K562 (cell line): ENCODE measurements around the gene THOC3. TPM values are rescaled to one million over a fixed set of nuclear protein-coding genes. Genes with fewer than 3 reads are reported as not detected.

Experiments
- ATAC-seq: fragments of 200-7000 bp; cut with Tn5 transposase; 3 replicates; pipeline ENCODE4 v1.9.1; 2020; ENCODE audit warnings: moderate library complexity
- BruUV-seq: library from RNA; stranded (reverse); fragments of 400-500 nt; replicated peaks from 2 replicates; lab custom pipeline; 2021; lab: Mats Ljungman, UMichigan
- CTCF ChIA-PET: fragments of 300-600 bp; formaldehyde crosslinking; extraction: SDS; loops from one replicate; lab custom pipeline; 2021; ENCODE audit warnings: low intra/inter-chr PET ratio; lab: Yijun Ruan, JAX
- POLR2A ChIA-PET: fragments of 300-600, 350-650 bp; sonication (Branson Sonifier 250); formaldehyde crosslinking; extraction: SDS; loops from one replicate; lab custom pipeline; 2021; ENCODE audit warnings: antibody characterized with exemption, inconsistent platforms; lab: Yijun Ruan, JAX
- DNase-seq, 4 experiments: peaks; one replicate each; pipeline versions ENCODE4 v3.0.0 to v3.0.0-alpha.2; 2011 to 2018; ENCODE audit warnings: low spot score in 3 of 4, mixed read lengths in 3 of 4; ENCODE audit errors: extremely low read depth in 1 of 4
- FAIRE-seq: peaks from 2 replicates; lab custom pipeline; 2011; peaks lifted over from hg19 to GRCh38; lab: Jason Lieb, UNC
- H2AFZ ChIP-seq: 2 replicates; pipeline ENCODE4 v1.6.0; 2011; ENCODE audit warnings: low read depth, low read length, control low read depth, inconsistent platforms
- H3K27ac ChIP-seq: fragments of 200-600 bp; 3 replicates; pipeline ENCODE4 v1.8.0; 2011; ENCODE audit warnings: low read depth, mild to moderate bottlenecking, control low read depth, inconsistent platforms, low read length, moderate library complexity, mixed read lengths; ENCODE audit errors: extremely low read depth
- H3K27me3 ChIP-seq, 2 experiments: fragments of 300-600 bp in 1 of 2; 2 replicates in 1 of 2; 3 replicates in 1 of 2; pipeline versions ENCODE4 v1.6.0 to v1.8.0; 2011; ENCODE audit warnings: inconsistent platforms in 2 of 2, low read length in 2 of 2, mild to moderate bottlenecking in 1 of 2, mixed read lengths in 1 of 2, moderate library complexity in 1 of 2; ENCODE audit not compliant: control insufficient read depth in 2 of 2, insufficient read depth in 2 of 2
- H3K36me3 ChIP-seq: fragments of 300-600 bp; 3 replicates; pipeline ENCODE4 v1.8.0; 2011; ENCODE audit warnings: mild to moderate bottlenecking, low read length, inconsistent platforms; ENCODE audit not compliant: control insufficient read depth, insufficient read depth
- H3K4me1 ChIP-seq, 2 experiments: fragments of 200-600 bp in 1 of 2; replicated peaks in 1 of 2; 2 replicates in 1 of 2; 3 replicates in 1 of 2; pipeline versions ENCODE4 v1.5.1 to v1.8.0; 2011; ENCODE audit warnings: inconsistent platforms in 2 of 2, low read length in 2 of 2, mild to moderate bottlenecking in 1 of 2, mixed read lengths in 1 of 2, moderate library complexity in 1 of 2; ENCODE audit not compliant: control insufficient read depth in 2 of 2, insufficient read depth in 2 of 2
- H3K4me2 ChIP-seq: 2 replicates; pipeline ENCODE4 v1.6.1; 2011; ENCODE audit warnings: low read length, control low read depth, inconsistent platforms, mixed read lengths; ENCODE audit not compliant: insufficient read depth
- H3K4me3 ChIP-seq: fragments of 200-600 bp; sonication (generic), shearing (Covaris generic); 2 replicates; pipeline ENCODE4 v1.5.1; 2016; ENCODE audit warnings: control low read depth, inconsistent platforms
- H3K79me2 ChIP-seq: fragments of 200-600 bp; 3 replicates; pipeline ENCODE4 v1.8.0; 2011; ENCODE audit warnings: low read length, inconsistent platforms; ENCODE audit not compliant: control insufficient read depth, insufficient read depth
- H3K9ac ChIP-seq, 2 experiments: 2 replicates each; pipeline versions ENCODE4 v1.6.0 to v1.6.1; 2011; ENCODE audit warnings: low read depth in 2 of 2, low read length in 2 of 2, control low read depth in 1 of 2, inconsistent platforms in 1 of 2, mild to moderate bottlenecking in 1 of 2, mixed read lengths in 1 of 2; ENCODE audit not compliant: insufficient read depth in 1 of 2
- H3K9me1 ChIP-seq: one replicate; pipeline ENCODE4 v1.6.0; 2011; ENCODE audit warnings: inconsistent platforms, mild to moderate bottlenecking, low read length, moderate library complexity; ENCODE audit not compliant: control insufficient read depth, insufficient read depth
- H3K9me3 ChIP-seq: replicated peaks from 2 replicates; pipeline ENCODE4 v1.5.1; 2011; ENCODE audit warnings: low read depth, low read length, inconsistent platforms; ENCODE audit not compliant: control insufficient read depth, insufficient read depth
- H4K20me1 ChIP-seq: replicated peaks from 2 replicates; pipeline ENCODE4 v1.6.1; 2011; ENCODE audit warnings: low read length, inconsistent platforms, mixed read lengths; ENCODE audit not compliant: control insufficient read depth, insufficient read depth
- CBX8 ChIP-seq: fragments of 200-600 bp; sonication (generic); IDR thresholded peaks from 2 replicates; pipeline ENCODE4 v1.6.1; 2012; ENCODE audit warnings: borderline replicate concordance, mixed run types, low read depth, mild to moderate bottlenecking, moderate library complexity, mixed read lengths, low read length, control low read depth, inconsistent platforms; ENCODE audit not compliant: poor library complexity, severe bottlenecking; ENCODE audit errors: extremely low read depth
- ESRRA ChIP-seq: fragments of 450-650 bp; IDR thresholded peaks from 2 replicates; pipeline ENCODE4 v1.6.1; 2014; ENCODE audit warnings: low read depth, mild to moderate bottlenecking, moderate library complexity, borderline replicate concordance
- MBD2 ChIP-seq: sonication (generic); IDR thresholded peaks from 2 replicates; pipeline ENCODE4 v1.6.1; 2016; ENCODE audit warnings: low read depth, borderline replicate concordance
- PPARD ChIP-seq: fragments of 250-450 bp; sonication (Bioruptor Pico); IDR thresholded peaks from 2 replicates; pipeline ENCODE4 v1.8.0; 2022; ENCODE audit warnings: inconsistent platforms, mild to moderate bottlenecking, moderate library complexity
- SMARCE1 ChIP-seq: fragments of 450-650 bp; IDR thresholded peaks from 2 replicates; pipeline ENCODE4 v1.7.1; 2016; ENCODE audit warnings: mild to moderate bottlenecking
- TBP ChIP-seq: optimal IDR thresholded peaks from 2 replicates; pipeline ENCODE3; 2011; ENCODE audit warnings: low read depth, low read length, improper control_type of control experiment
- TSHZ1 ChIP-seq: fragments of 250-450 bp; sonication (Bioruptor Pico); IDR thresholded peaks from 2 replicates; pipeline ENCODE4 v1.4.0; 2020; ENCODE audit warnings: mild to moderate bottlenecking, moderate library complexity
- ZNF140 ChIP-seq: fragments of 250-450 bp; sonication (Bioruptor Pico); IDR thresholded peaks from 2 replicates; pipeline ENCODE4 v1.8.0; 2021; ENCODE audit warnings: moderate library complexity, mild to moderate bottlenecking, inconsistent platforms
- ZNF146 ChIP-seq: IDR thresholded peaks from one replicate; pipeline ENCODE4 v1.6.1; 2018; ENCODE audit warnings: missing compliant biosample characterization; ENCODE audit not compliant: unreplicated experiment
- WGBS: fragments of 100-300 bp; shearing (Covaris generic); methylation state at CpG from one replicate; pipeline ENCODE4 v1.1.6; 2016; ENCODE audit warnings: low coverage, mixed read lengths; ENCODE audit not compliant: insufficient coverage; ENCODE audit errors: missing lambda C conversion rate; 5-methylcytosine and 5-hydroxymethylcytosine counted together
- in situ Hi-C: fragments of 300-500 bp; cut with MboI; formaldehyde crosslinking; loops from 4 replicates; pipeline ENCODE4 v1.15.0; 2018; ENCODE audit warnings: inconsistent platforms, mixed read lengths
- intact Hi-C: fragments of 100-400 bp; cut with micrococcal nuclease; formaldehyde crosslinking; loops from 2 replicates; pipeline ENCODE4 v1.14.2; 2022
- polyA plus RNA-seq, 8 experiments: library from polyadenylated mRNA; depleted of rRNA in 4 of 8; stranded (reverse) in 5 of 8; unstranded in 3 of 8; fragments of >200 nt; fragmentation: Nextera tagmentation in 2 of 8; fragmentation: Illumina TruSeq in 1 of 8; extraction: Ambion mirVana in 2 of 8; extraction: Trizol in 1 of 8; gene quantifications; 2 replicates each; pipeline versions ENCODE4 v1.2.1 to v1.2.3, GENCODE V29; 2011 to 2014; ENCODE audit warnings: inconsistent platforms in 1 of 8, missing spikeins in 1 of 8
- total RNA-seq, 7 experiments: library from RNA; depleted of rRNA in 6 of 7; stranded (reverse); fragments of >200 nt in 6 of 7; fragmentation: Illumina TruSeq in 2 of 7; extraction: Trizol in 2 of 7; gene quantifications; 2 replicates each; pipeline versions ENCODE4 v1.2.1 to v1.2.3, GENCODE V29; 2011 to 2021; ENCODE audit warnings: low replicate concordance in 1 of 7

The THOC3 gene
- total and polyA plus RNA-seq, 9 of the 15 experiments (the other 6 are each of a cell fraction or from before 2014, with no cell fraction given) = 29.8 to 360 (median 112) TPM

GRCh38 chr5:175922192-175922885 is 45.8 kb downstream of the THOC3 start:
- in situ Hi-C loops = no loop called here
- Histone ChIP-seq H3K4me1 (no peaks in the 10 kb centered on the region), H3K4me2 (no peak overlapping the region), H3K9me1 (no peaks in the 10 kb centered on the region), H3K9me3 (no peaks in the 10 kb centered on the region), H3K79me2 (no peaks in the 10 kb centered on the region), H3K27ac (no peak overlapping the region), H3K4me3 (no peak overlapping the region), H4K20me1 (no peaks in the 10 kb centered on the region), H3K9ac (no peak overlapping the region), H2AFZ (no peak overlapping the region), H3K36me3 (no peaks in the 10 kb centered on the region), H3K27me3 (no peaks in the 10 kb centered on the region)
- WGBS = 55% methylated on average over 3 of the region's 3 CpGs
- ChIA-PET POLR2A (interaction anchor here (0.6 kb wide), 1 partner anchor 51 kb away, joined by 3 read pairs; the partner anchor contains the start of gene CPLX2), CTCF (no interaction called here)
- ATAC-seq = no peak
- BruUV-seq = no TSS peak
- TF ChIP-seq SMARCE1 (no peak), TSHZ1 (CRISPR knock-in tag) (no peak), PPARD (CRISPR knock-in tag) (no peak), TBP (peak; percentile 15), CBX8 (no peak), ZNF146 (CRISPR knock-in tag) (no peak), ZNF140 (CRISPR knock-in tag) (no peak), ESRRA (0 out of 2 replicates have a peak, but pooled peaks have one; percentile 12), MBD2 (no peak)
- FAIRE-seq = no peak
- intact Hi-C loops = no loop called here
- peak in 3 of 4 experiments; percentile 4 to 6 (median 4) for DNase-seq
